ENCODE results near the gene DAAM2.

The DAAM2 gene

DNA sequence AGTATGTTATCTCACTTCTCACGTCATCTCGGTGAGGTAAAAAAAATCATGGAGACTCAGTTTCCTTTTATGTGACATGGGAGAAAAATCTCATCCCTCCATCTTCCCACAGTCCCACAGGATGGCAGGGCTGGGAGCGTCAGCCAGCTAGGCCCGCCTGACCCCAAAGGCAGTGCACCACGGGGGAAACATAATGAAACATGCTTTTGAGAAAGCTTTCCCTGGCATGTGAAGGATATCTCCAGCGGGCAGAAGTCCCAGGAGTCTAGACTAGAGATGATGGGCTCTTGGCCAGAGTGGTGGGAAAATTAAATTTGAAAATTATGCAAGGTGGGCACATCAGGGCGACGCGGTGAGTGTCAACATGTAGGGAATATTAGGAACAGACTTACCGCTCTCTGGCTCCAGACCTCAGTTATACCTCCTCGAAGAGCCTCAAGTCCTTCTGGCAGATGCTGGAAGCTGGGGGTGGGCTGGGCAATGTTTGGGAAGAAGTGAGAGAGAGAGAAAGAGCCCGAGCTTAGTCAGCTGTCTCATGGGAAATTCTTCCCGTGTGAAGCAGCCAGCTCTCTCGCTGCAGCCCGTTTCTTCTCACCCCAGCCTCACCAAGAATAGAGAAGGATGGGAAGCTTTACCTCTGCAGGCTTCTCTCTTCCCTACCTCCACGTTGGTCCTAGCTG, 89.8 kb downstream of the DAAM2 start:
- H3K4me3 ChIP-seq (ENCODE audit: insufficient read length, low read depth), result no peak overlapping the region
- H3K9ac ChIP-seq (ENCODE audit: insufficient read length, low read depth), result no peak overlapping the region
- no peaks in the 10 kb centered on the region for H3K9me3 ChIP-seq (ENCODE audit: insufficient read depth, low read length)
- no peaks in the 10 kb centered on the region for H3K4me1 ChIP-seq (ENCODE audit: insufficient read depth, insufficient read length)
- no peak for TF ChIP-seq YY1 (IDR thresholded peaks at IDR 0.05; ENCODE audit: insufficient read depth, insufficient read length)
- no peak for TF ChIP-seq ZNF274 (IDR thresholded peaks at IDR 0.05; ENCODE audit: low read depth, low read length)
- TF ChIP-seq SUZ12 (IDR thresholded peaks at IDR 0.05; ENCODE audit: extremely low read depth, insufficient read depth, insufficient read length), result no peak
- no peaks in the 10 kb centered on the region for H3K27me3 ChIP-seq (ENCODE audit: insufficient read depth, insufficient read length)
- H3K36me3 ChIP-seq (ENCODE audit: insufficient read depth, insufficient read length, low read length), result peaks cover 26% of the 10 kb centered on the region
- DNase-seq (ENCODE audit: low read depth, low spot score), result no peak

DNA sequence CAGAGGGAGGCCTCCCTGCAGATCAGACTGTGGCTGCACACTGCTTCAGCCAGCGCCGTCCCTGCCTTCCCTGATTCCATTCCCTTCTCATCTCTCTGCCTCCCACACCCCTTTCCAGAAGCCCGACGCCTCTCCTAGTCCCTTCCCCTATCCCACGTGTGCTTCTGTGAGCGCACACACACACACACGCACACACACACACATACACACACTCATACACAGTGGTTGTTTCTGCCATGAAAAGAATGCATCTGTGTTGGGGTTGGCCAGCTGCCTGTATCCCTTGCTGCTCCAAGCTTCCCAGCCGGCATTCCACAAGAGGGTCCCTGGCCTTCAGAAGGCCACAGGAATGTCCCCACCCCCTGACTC, 90.3 kb downstream of the DAAM2 start:
- DNase-seq (ENCODE audit: low read depth, low spot score), result no peak
- Histone ChIP-seq H3K4me1 (ENCODE audit: insufficient read depth, insufficient read length) (peaks cover under 1% of the 10 kb centered on the region), H3K4me3 (ENCODE audit: insufficient read length, low read depth) (no peak overlapping the region), H3K9ac (ENCODE audit: insufficient read length, low read depth) (no peak overlapping the region), H3K27me3 (ENCODE audit: insufficient read depth, insufficient read length) (no peaks in the 10 kb centered on the region), H3K36me3 (ENCODE audit: insufficient read depth, insufficient read length, low read length) (peaks cover 23% of the 10 kb centered on the region), H3K9me3 (ENCODE audit: insufficient read depth, low read length) (no peaks in the 10 kb centered on the region)
- TF ChIP-seq ZNF274 (IDR thresholded peaks at IDR 0.05; ENCODE audit: low read depth, low read length), result no peak
- no peak for TF ChIP-seq SUZ12 (IDR thresholded peaks at IDR 0.05; ENCODE audit: extremely low read depth, insufficient read depth, insufficient read length)
- TF ChIP-seq YY1 (IDR thresholded peaks at IDR 0.05; ENCODE audit: insufficient read depth, insufficient read length), result no peak

DNA sequence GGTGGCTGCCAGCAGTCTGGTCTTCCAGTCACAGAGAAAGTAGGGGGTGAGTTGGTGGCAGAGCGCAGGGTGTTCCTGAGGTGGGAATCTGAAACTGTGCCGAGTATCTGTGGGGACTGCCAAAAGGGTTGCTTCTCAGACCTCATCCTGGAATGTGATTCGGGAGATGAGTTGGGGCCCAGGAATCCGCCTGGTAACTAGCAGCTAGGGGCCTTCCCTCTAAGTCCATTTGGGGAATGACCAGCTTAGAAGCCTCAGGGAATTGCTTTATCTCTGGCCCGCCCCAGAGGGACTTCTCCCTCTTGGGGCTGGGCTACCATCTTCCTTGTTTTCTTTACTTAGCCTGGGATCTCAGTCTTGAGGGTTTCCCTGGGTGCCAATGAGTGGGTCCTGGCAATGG, 92.5 kb downstream of the DAAM2 start:
- Histone ChIP-seq H3K27me3 (ENCODE audit: insufficient read depth, insufficient read length) (no peaks in the 10 kb centered on the region), H3K4me3 (ENCODE audit: insufficient read length, low read depth) (no peak overlapping the region), H3K4me1 (ENCODE audit: insufficient read depth, insufficient read length) (peaks cover 4% of the 10 kb centered on the region), H3K36me3 (ENCODE audit: insufficient read depth, insufficient read length, low read length) (peaks cover 11% of the 10 kb centered on the region), H3K9me3 (ENCODE audit: insufficient read depth, low read length) (no peaks in the 10 kb centered on the region), H3K9ac (ENCODE audit: insufficient read length, low read depth) (no peak overlapping the region)
- TF ChIP-seq SUZ12 (IDR thresholded peaks at IDR 0.05; ENCODE audit: extremely low read depth, insufficient read depth, insufficient read length), result no peak
- TF ChIP-seq YY1 (IDR thresholded peaks at IDR 0.05; ENCODE audit: insufficient read depth, insufficient read length), result no peak
- TF ChIP-seq ZNF274 (IDR thresholded peaks at IDR 0.05; ENCODE audit: low read depth, low read length), result no peak
- DNase-seq (ENCODE audit: low read depth, low spot score), result no peak

DNA sequence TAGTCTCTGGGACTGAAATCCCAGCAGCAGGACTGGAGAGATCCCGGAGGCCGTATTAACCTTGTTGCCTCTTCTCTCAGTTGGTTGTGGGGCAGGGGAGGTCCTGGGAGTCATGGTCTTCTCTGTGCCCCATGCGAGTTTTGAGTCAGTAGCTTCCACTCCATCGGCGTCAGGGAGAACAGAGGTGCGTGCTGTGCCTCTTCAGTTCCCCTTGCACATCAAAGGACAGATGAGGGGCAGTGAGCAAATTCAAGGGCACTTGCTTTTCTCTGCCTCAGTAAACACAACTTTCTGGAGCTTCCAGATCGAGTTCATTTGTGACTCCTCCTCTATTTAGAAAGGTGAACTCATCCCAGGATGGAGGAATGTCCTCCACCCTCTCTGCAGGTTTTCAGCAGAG, 93.5 kb downstream of the DAAM2 start:
- H3K9ac ChIP-seq (ENCODE audit: insufficient read length, low read depth), result no peak overlapping the region
- peaks cover 5% of the 10 kb centered on the region for H3K36me3 ChIP-seq (ENCODE audit: insufficient read depth, insufficient read length, low read length)
- H3K27me3 ChIP-seq (ENCODE audit: insufficient read depth, insufficient read length), result no peaks in the 10 kb centered on the region
- no peak for DNase-seq (ENCODE audit: low read depth, low spot score)
- no peaks in the 10 kb centered on the region for H3K9me3 ChIP-seq (ENCODE audit: insufficient read depth, low read length)
- no peak overlapping the region for H3K4me3 ChIP-seq (ENCODE audit: insufficient read length, low read depth)
- peaks cover 4% of the 10 kb centered on the region for H3K4me1 ChIP-seq (ENCODE audit: insufficient read depth, insufficient read length)
- TF ChIP-seq SUZ12 (IDR thresholded peaks at IDR 0.05; ENCODE audit: extremely low read depth, insufficient read depth, insufficient read length) (no peak), ZNF274 (IDR thresholded peaks at IDR 0.05; ENCODE audit: low read depth, low read length) (no peak), YY1 (IDR thresholded peaks at IDR 0.05; ENCODE audit: insufficient read depth, insufficient read length) (no peak)

DNA sequence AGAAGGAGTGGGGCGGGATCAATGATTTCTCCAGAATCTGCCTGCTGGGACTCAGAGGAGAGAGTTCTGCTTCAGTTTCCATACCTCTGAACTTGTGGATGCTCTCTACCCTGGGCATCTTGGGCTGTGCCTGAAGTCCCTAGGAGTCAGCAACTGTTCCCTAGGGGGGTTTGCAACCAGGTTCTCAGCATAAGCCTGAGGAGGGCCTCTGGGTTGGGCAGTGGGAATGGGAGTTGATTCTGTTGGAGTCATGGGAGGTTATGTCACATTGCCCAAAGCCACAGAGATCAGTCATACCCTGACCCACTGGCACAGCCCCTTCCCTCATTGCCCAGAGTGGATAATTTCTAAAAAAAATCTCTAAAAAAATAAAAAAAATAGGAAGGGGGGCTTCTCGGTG, 94.7 kb downstream of the DAAM2 start:
- Histone ChIP-seq H3K27me3 (ENCODE audit: insufficient read depth, insufficient read length) (no peaks in the 10 kb centered on the region), H3K36me3 (ENCODE audit: insufficient read depth, insufficient read length, low read length) (peaks cover 4% of the 10 kb centered on the region), H3K9me3 (ENCODE audit: insufficient read depth, low read length) (no peaks in the 10 kb centered on the region), H3K9ac (ENCODE audit: insufficient read length, low read depth) (no peak overlapping the region), H3K4me3 (ENCODE audit: insufficient read length, low read depth) (no peak overlapping the region), H3K4me1 (ENCODE audit: insufficient read depth, insufficient read length) (peaks cover 4% of the 10 kb centered on the region)
- TF ChIP-seq ZNF274 (IDR thresholded peaks at IDR 0.05; ENCODE audit: low read depth, low read length) (no peak), YY1 (IDR thresholded peaks at IDR 0.05; ENCODE audit: insufficient read depth, insufficient read length) (no peak), SUZ12 (IDR thresholded peaks at IDR 0.05; ENCODE audit: extremely low read depth, insufficient read depth, insufficient read length) (no peak)
- no peak for DNase-seq (ENCODE audit: low read depth, low spot score)

DNA sequence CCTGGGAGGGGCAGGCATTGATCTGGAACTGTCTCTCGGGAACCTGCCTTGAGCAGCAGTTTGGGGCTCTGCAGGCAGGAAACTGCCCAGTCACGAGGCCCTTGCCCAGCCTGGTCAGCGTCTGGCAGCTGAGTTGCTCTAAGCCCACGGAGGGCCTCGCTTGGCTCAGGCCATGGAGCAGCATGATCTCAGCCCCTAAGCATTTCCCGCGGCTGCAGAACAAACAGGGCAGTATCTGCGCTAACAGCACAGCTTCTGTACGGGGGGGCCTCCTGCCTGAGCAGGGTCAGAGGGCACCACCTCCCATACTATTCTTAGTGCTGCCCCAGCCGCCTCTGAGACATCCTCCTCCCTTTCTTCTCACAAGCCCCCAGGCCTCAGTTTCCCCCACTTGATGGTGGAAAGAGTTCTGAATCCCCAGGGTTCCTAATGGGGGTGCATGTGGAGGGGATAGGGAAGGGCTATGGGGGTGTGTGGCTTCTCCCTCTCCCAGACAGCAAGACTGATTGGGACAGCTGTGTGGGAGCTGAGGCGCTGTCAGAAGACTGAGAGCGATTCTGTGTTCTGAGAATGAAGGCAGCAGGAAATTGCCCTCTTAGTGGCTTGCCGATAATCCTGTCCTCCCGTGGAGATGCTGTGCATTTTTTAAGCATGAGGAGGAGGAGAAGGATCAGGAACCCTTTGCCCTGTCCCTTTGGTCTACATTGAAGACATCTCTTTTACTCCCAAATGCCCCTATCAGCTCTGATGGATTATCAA, 95.7 kb downstream of the DAAM2 start:
- Histone ChIP-seq H3K9ac (ENCODE audit: insufficient read length, low read depth) (no peak overlapping the region), H3K9me3 (ENCODE audit: insufficient read depth, low read length) (no peaks in the 10 kb centered on the region), H3K27me3 (ENCODE audit: insufficient read depth, insufficient read length) (no peaks in the 10 kb centered on the region), H3K36me3 (ENCODE audit: insufficient read depth, insufficient read length, low read length) (peaks cover 4% of the 10 kb centered on the region), H3K4me3 (ENCODE audit: insufficient read length, low read depth) (no peak overlapping the region), H3K4me1 (ENCODE audit: insufficient read depth, insufficient read length) (peaks cover 4% of the 10 kb centered on the region)
- no peak for DNase-seq (ENCODE audit: low read depth, low spot score)
- TF ChIP-seq SUZ12 (IDR thresholded peaks at IDR 0.05; ENCODE audit: extremely low read depth, insufficient read depth, insufficient read length), result no peak
- TF ChIP-seq YY1 (IDR thresholded peaks at IDR 0.05; ENCODE audit: insufficient read depth, insufficient read length), result no peak
- no peak for TF ChIP-seq ZNF274 (IDR thresholded peaks at IDR 0.05; ENCODE audit: low read depth, low read length)

DNA sequence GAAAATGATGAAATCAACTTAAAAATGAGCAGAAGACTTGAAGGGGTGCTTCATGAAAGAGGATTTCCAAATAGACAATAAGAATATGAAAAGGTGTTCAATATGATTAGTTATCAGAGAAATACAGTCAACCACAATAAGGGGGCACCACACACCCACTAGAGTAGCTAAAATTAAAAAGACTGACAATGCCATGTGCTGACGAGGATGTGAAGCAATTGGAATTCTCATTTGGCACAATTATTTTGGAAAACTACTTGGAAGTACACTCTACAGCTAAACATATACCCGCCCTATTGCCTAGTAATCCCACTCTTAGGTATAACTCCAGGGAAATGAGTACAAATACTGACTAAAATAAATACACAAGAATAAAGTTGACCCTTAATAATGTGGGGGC, 97.1 kb downstream of the DAAM2 start:
- no peaks in the 10 kb centered on the region for H3K9me3 ChIP-seq (ENCODE audit: insufficient read depth, low read length)
- H3K4me1 ChIP-seq (ENCODE audit: insufficient read depth, insufficient read length), result peaks cover 4% of the 10 kb centered on the region
- no peak for DNase-seq (ENCODE audit: low read depth, low spot score)
- H3K27me3 ChIP-seq (ENCODE audit: insufficient read depth, insufficient read length), result no peaks in the 10 kb centered on the region
- TF ChIP-seq ZNF274 (IDR thresholded peaks at IDR 0.05; ENCODE audit: low read depth, low read length) (no peak), SUZ12 (IDR thresholded peaks at IDR 0.05; ENCODE audit: extremely low read depth, insufficient read depth, insufficient read length) (no peak), YY1 (IDR thresholded peaks at IDR 0.05; ENCODE audit: insufficient read depth, insufficient read length) (no peak)
- H3K9ac ChIP-seq (ENCODE audit: insufficient read length, low read depth), result no peak overlapping the region
- no peak overlapping the region for H3K4me3 ChIP-seq (ENCODE audit: insufficient read length, low read depth)
- peaks cover 4% of the 10 kb centered on the region for H3K36me3 ChIP-seq (ENCODE audit: insufficient read depth, insufficient read length, low read length)

Data from NT2/D1 (cell line).